Vagina (tissue), 2 donors: ENCODE results near the gene SIM1.

Source experiments
- POLR2A ChIP-seq, 2 donors: fragments of 450-650 bp; IDR thresholded peaks; one replicate each; pipeline ENCODE4 v1.6.1; 2017; ENCODE audit warnings: antibody characterized with exemption in 2 of 2, mild to moderate bottlenecking in 2 of 2, moderate library complexity in 2 of 2
- TF ChIP-seq, protein P1 (sequence below), 3 experiments: fragments of 450-650 bp in 2 of 3; fragments of 200-600 bp in 1 of 3; sonication (generic) in 1 of 3; IDR thresholded peaks; one replicate each; pipeline ENCODE4 v1.5.1; 2017 to 2019; ENCODE audit warnings: antibody characterized with exemption in 3 of 3, mild to moderate bottlenecking in 2 of 3, moderate library complexity in 2 of 3

DNA sequence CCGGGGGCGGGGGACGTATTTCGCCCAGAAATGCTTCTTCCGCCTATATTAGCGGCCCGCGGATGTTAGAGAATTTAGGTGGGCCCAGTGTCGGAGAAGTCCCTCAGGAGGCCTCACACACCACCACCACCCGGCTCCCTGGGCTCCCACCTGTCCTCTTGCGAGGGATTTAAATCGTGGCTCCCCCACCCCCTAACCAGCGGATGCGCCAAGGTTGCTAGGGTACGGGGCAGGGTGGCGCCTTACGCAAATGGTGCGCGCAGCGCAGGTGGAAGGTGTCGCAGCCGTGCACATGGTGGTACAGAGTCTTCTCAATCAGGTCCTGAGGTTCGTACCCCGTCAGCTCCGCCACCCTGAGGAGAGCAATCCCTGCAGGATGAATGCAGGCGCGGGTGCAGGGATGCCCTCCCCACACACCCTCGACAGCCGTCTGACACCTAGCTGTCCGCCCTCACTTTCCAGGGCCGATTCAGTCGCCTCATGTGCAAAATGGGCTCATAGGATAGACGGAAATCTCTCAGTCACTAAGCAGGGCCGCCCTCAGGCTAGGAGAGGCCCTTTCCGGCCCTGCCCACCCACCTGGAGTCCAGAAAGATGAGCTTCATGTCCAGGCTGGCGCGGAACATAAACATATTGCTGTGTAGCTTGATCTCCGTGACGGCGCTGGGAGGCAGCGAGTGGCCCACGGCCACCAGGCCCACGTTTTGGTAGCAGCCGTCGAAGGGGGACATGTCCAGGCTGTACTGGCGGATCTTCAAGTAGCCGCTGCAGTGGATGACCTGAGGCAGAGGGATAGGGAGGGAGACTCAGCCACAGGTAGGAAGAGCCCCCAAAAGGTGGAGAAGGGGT lies 16.6 kb downstream of the SIM1 start:
- no peak for TF ChIP-seq POLR2A (IDR thresholded peaks at IDR 0.05)
- TF ChIP-seq, protein P1, sequence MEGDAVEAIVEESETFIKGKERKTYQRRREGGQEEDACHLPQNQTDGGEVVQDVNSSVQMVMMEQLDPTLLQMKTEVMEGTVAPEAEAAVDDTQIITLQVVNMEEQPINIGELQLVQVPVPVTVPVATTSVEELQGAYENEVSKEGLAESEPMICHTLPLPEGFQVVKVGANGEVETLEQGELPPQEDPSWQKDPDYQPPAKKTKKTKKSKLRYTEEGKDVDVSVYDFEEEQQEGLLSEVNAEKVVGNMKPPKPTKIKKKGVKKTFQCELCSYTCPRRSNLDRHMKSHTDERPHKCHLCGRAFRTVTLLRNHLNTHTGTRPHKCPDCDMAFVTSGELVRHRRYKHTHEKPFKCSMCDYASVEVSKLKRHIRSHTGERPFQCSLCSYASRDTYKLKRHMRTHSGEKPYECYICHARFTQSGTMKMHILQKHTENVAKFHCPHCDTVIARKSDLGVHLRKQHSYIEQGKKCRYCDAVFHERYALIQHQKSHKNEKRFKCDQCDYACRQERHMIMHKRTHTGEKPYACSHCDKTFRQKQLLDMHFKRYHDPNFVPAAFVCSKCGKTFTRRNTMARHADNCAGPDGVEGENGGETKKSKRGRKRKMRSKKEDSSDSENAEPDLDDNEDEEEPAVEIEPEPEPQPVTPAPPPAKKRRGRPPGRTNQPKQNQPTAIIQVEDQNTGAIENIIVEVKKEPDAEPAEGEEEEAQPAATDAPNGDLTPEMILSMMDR (IDR thresholded peaks at IDR 0.05), result no peak
